ENCODE data around the gene SCUBE1.

The SCUBE1 gene

GRCh38 chr22:43174941-43175531, 168.1 kb downstream of the SCUBE1 start:
- DNase-seq: no peak
- in situ Hi-C loops (cut with MboI; ENCODE audit: low pct_unique_long_range_greater_than_20kb, low sequenced_read_pairs): no loop called here

GRCh38 chr22:43173976-43174720, 169.0 kb downstream of the SCUBE1 start:
- in situ Hi-C loops (cut with MboI; ENCODE audit: low pct_unique_long_range_greater_than_20kb, low sequenced_read_pairs): no loop called here
- no peak for DNase-seq

GRCh38 chr22:43173566-43173965, 169.6 kb downstream of the SCUBE1 start:
- in situ Hi-C loops (cut with MboI; ENCODE audit: low pct_unique_long_range_greater_than_20kb, low sequenced_read_pairs): no loop called here
- DNase-seq: no peak

GRCh38 chr22:43172191-43172590, 171.0 kb downstream of the SCUBE1 start:
- no peak for DNase-seq
- in situ Hi-C loops (cut with MboI; ENCODE audit: low pct_unique_long_range_greater_than_20kb, low sequenced_read_pairs): no loop called here

- in situ Hi-C loops (cut with MboI; ENCODE audit: low pct_unique_long_range_greater_than_20kb, low sequenced_read_pairs): no loop called here
- DNase-seq: no peak
These were observed 171.6 kb downstream of the SCUBE1 start for GRCh38 chr22:43171607-43172006.

- in situ Hi-C loops (cut with MboI; ENCODE audit: low pct_unique_long_range_greater_than_20kb, low sequenced_read_pairs): no loop called here
- DNase-seq: no peak
These were observed 172.1 kb downstream of the SCUBE1 start for GRCh38 chr22:43171019-43171491.

- no peak for DNase-seq
- in situ Hi-C loops (cut with MboI; ENCODE audit: low pct_unique_long_range_greater_than_20kb, low sequenced_read_pairs): no loop called here
These were observed 173.1 kb downstream of the SCUBE1 start for GRCh38 chr22:43170131-43170480.

GRCh38 chr22:43169310-43170130, 173.7 kb downstream of the SCUBE1 start:
- in situ Hi-C loops (cut with MboI; ENCODE audit: low pct_unique_long_range_greater_than_20kb, low sequenced_read_pairs): no loop called here

GRCh38 chr22:43168471-43169309, 174.5 kb downstream of the SCUBE1 start:
- in situ Hi-C loops (cut with MboI; ENCODE audit: low pct_unique_long_range_greater_than_20kb, low sequenced_read_pairs): no loop called here
- no peak for DNase-seq

More at GRCh38 chr22:43169310-43170130, 173.7 kb downstream of the SCUBE1 start:
- no peak for DNase-seq

- in situ Hi-C loops (cut with MboI; ENCODE audit: low pct_unique_long_range_greater_than_20kb, low sequenced_read_pairs): no loop called here
- no peak for DNase-seq
These were observed 176.1 kb downstream of the SCUBE1 start for GRCh38 chr22:43167001-43167589.

GRCh38 chr22:43166132-43166930, 176.8 kb downstream of the SCUBE1 start:
- DNase-seq: no peak
- in situ Hi-C loops (cut with MboI; ENCODE audit: low pct_unique_long_range_greater_than_20kb, low sequenced_read_pairs): no loop called here

GRCh38 chr22:43164636-43165035, 178.5 kb downstream of the SCUBE1 start:
- in situ Hi-C loops (cut with MboI; ENCODE audit: low pct_unique_long_range_greater_than_20kb, low sequenced_read_pairs): no loop called here
- DNase-seq: peak; percentile 38

- in situ Hi-C loops (cut with MboI; ENCODE audit: low pct_unique_long_range_greater_than_20kb, low sequenced_read_pairs): no loop called here
- no peak for DNase-seq
These were observed 179.9 kb downstream of the SCUBE1 start for GRCh38 chr22:43163241-43163795.

GRCh38 chr22:43162412-43163150, 180.6 kb downstream of the SCUBE1 start:
- no peak for DNase-seq
- in situ Hi-C loops (cut with MboI; ENCODE audit: low pct_unique_long_range_greater_than_20kb, low sequenced_read_pairs): no loop called here

GRCh38 chr22:43160497-43161126, 182.6 kb downstream of the SCUBE1 start:
- no peak for DNase-seq
- in situ Hi-C loops (cut with MboI; ENCODE audit: low pct_unique_long_range_greater_than_20kb, low sequenced_read_pairs): no loop called here

GRCh38 chr22:43159484-43160178, 183.5 kb downstream of the SCUBE1 start:
- DNase-seq: no peak
- in situ Hi-C loops (cut with MboI; ENCODE audit: low pct_unique_long_range_greater_than_20kb, low sequenced_read_pairs): no loop called here
